CD4-positive, alpha-beta T cell treated with Interleukin-6 for 4 hours (primary cell): ENCODE results near the gene SOX5.
"Not testable (repeated sequence)": the region's sequence is repeated elsewhere in the genome, so short reads cannot be mapped to it uniquely, and the experiment has no call there.

Experiments
- DNase-seq: peaks from one replicate; pipeline ENCODE4 v3.0.0-alpha.2; 2020; ENCODE audit warnings: mixed read lengths

Gene SOX5

GRCh38 chr12:23750923-23751322 is 198.5 kb downstream of the SOX5 start:
- no peak for DNase-seq

- DNase-seq: no peak
These were observed 204.8 kb downstream of the SOX5 start for GRCh38 chr12:23744696-23745095.

- DNase-seq: no peak
These were observed 206.9 kb downstream of the SOX5 start for GRCh38 chr12:23742574-23742973.

- DNase-seq: no peak
These were observed 218.0 kb downstream of the SOX5 start for GRCh38 chr12:23731493-23731892.

- DNase-seq: no peak
These were observed 218.4 kb downstream of the SOX5 start for GRCh38 chr12:23731035-23731434.

GRCh38 chr12:23729359-23729758 is 220.1 kb downstream of the SOX5 start:
- DNase-seq: no peak

GRCh38 chr12:23726646-23727045 is 222.8 kb downstream of the SOX5 start:
- no peak for DNase-seq

- DNase-seq: no peak
These were observed 226.8 kb downstream of the SOX5 start for GRCh38 chr12:23722655-23723054.

GRCh38 chr12:23721268-23721667 is 228.2 kb downstream of the SOX5 start:
- no peak for DNase-seq

GRCh38 chr12:23719493-23719892 is 230.0 kb downstream of the SOX5 start:
- no peak for DNase-seq

- DNase-seq: not testable (repeated sequence)
These were observed 239.1 kb downstream of the SOX5 start for GRCh38 chr12:23710361-23710760.

GRCh38 chr12:23708185-23708837 is 241.2 kb downstream of the SOX5 start:
- DNase-seq: no peak

- DNase-seq: no peak
These were observed 242.2 kb downstream of the SOX5 start for GRCh38 chr12:23707270-23707669.

- no peak for DNase-seq
These were observed 244.2 kb downstream of the SOX5 start for GRCh38 chr12:23704992-23705943.

GRCh38 chr12:23703051-23703450 is 246.4 kb downstream of the SOX5 start:
- DNase-seq: no peak

- no peak for DNase-seq
These were observed 250.4 kb downstream of the SOX5 start for GRCh38 chr12:23699031-23699430.

- no peak for DNase-seq
These were observed 254.6 kb downstream of the SOX5 start for GRCh38 chr12:23694920-23695319.

- DNase-seq: no peak
These were observed 255.2 kb downstream of the SOX5 start for GRCh38 chr12:23694307-23694706.

- DNase-seq: no peak
These were observed 261.5 kb downstream of the SOX5 start for GRCh38 chr12:23687947-23688346.

- DNase-seq: no peak
These were observed 263.4 kb downstream of the SOX5 start for GRCh38 chr12:23686095-23686494.

- DNase-seq: no peak
These were observed 265.3 kb downstream of the SOX5 start for GRCh38 chr12:23684121-23684520.

GRCh38 chr12:23681237-23681636 is 268.2 kb downstream of the SOX5 start:
- DNase-seq: no peak

- no peak for DNase-seq
These were observed 275.4 kb downstream of the SOX5 start for GRCh38 chr12:23674064-23674463.

GRCh38 chr12:23671881-23672280 is 277.6 kb downstream of the SOX5 start:
- DNase-seq: no peak
